WERI-Rb-1 (cell line): ENCODE data around the gene CYGB.

ENCODE experiments used
- DNase-seq: peaks from one replicate; pipeline ENCODE4 v3.0.0-alpha.2; 2020
- H3K27ac ChIP-seq: fragments of 250-450 bp; sonication (Bioruptor Pico); 2 replicates; pipeline ENCODE4 v1.5.1; 2020; ENCODE audit warnings: mild to moderate bottlenecking, moderate library complexity
- H3K27me3 ChIP-seq: fragments of 250-450 bp; sonication (Bioruptor Pico); 2 replicates; pipeline ENCODE4 v1.5.1; 2021; ENCODE audit warnings: mild to moderate bottlenecking, low read depth, moderate library complexity; ENCODE audit not compliant: insufficient read depth, severe bottlenecking
- H3K36me3 ChIP-seq: fragments of 250-450 bp; sonication (Bioruptor Pico); 2 replicates; pipeline ENCODE4 v1.5.1; 2020; ENCODE audit warnings: mild to moderate bottlenecking, moderate library complexity
- H3K4me3 ChIP-seq: 2 replicates; pipeline ENCODE4 v1.5.1; 2011; ENCODE audit warnings: low read depth, mild to moderate bottlenecking, control low read depth, low read length
- H3K9me3 ChIP-seq: fragments of 250-450 bp; sonication (Bioruptor Pico); 2 replicates; pipeline ENCODE4 v1.5.1; 2021; ENCODE audit warnings: mild to moderate bottlenecking, moderate library complexity; ENCODE audit not compliant: severe bottlenecking
- TF ChIP-seq, protein P1 (sequence below): IDR thresholded peaks from 2 replicates; pipeline ENCODE4 v1.5.1; 2011; ENCODE audit warnings: low read depth, mild to moderate bottlenecking, control low read depth, inconsistent platforms, low read length

Gene CYGB

DNA sequence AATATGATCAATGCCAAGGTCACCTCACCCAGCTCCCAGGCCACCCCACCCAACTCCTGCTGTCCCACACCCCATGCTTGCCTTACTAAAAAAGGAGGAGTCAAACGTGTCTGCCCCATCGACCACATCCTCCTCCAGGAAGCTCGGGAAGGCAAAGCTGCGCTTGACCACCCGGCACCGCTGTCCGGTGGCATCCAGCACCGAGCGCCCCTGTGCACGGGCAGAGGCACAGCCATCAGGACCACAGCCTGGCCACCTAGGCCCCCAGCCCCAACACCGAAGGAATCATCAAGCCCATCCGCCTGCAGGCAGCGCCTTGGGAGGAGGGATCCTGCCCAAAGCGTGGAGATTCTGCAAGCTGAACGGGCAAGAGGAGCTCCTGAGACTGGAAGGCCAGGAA, 59.9 kb downstream of the CYGB start:
- no peaks in the 10 kb centered on the region for H3K27me3 ChIP-seq
- no peaks in the 10 kb centered on the region for H3K9me3 ChIP-seq
- no peak overlapping the region for H3K27ac ChIP-seq
- TF ChIP-seq, protein P1, sequence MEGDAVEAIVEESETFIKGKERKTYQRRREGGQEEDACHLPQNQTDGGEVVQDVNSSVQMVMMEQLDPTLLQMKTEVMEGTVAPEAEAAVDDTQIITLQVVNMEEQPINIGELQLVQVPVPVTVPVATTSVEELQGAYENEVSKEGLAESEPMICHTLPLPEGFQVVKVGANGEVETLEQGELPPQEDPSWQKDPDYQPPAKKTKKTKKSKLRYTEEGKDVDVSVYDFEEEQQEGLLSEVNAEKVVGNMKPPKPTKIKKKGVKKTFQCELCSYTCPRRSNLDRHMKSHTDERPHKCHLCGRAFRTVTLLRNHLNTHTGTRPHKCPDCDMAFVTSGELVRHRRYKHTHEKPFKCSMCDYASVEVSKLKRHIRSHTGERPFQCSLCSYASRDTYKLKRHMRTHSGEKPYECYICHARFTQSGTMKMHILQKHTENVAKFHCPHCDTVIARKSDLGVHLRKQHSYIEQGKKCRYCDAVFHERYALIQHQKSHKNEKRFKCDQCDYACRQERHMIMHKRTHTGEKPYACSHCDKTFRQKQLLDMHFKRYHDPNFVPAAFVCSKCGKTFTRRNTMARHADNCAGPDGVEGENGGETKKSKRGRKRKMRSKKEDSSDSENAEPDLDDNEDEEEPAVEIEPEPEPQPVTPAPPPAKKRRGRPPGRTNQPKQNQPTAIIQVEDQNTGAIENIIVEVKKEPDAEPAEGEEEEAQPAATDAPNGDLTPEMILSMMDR: no peak
- DNase-seq: no peak
- H3K36me3 ChIP-seq: no peaks in the 10 kb centered on the region; the same call in 1 of the 2 replicates
- H3K4me3 ChIP-seq: no peak overlapping the region
